ENCODE results near the gene PGR.

The PGR gene

GRCh38 chr11:101063706-101064105 lies 65.9 kb downstream of the PGR start:
- no peaks in the 10 kb centered on the region; the same call in 1 of the 2 replicates for H3K4me1 ChIP-seq (ENCODE audit: control insufficient read depth, insufficient read depth, low read length)
- H3K27me3 ChIP-seq (ENCODE audit: control insufficient read depth, insufficient read depth, low read length): no peaks in the 10 kb centered on the region
- H3K9me3 ChIP-seq (ENCODE audit: control insufficient read depth, insufficient read depth, low read length): no peaks in the 10 kb centered on the region
- H3K9ac ChIP-seq (ENCODE audit: low read depth, low read length): no peak overlapping the region
- H3K27ac ChIP-seq (ENCODE audit: low read depth, low read length): no peak overlapping the region
- H3K36me3 ChIP-seq (ENCODE audit: control insufficient read depth, insufficient read depth, low read length): no peaks in the 10 kb centered on the region
- H3K4me3 ChIP-seq (ENCODE audit: low read depth, low read length): no peak overlapping the region

- Histone ChIP-seq H3K27ac (ENCODE audit: low read depth, low read length) (no peak overlapping the region), H3K9ac (ENCODE audit: low read depth, low read length) (no peak overlapping the region), H3K9me3 (ENCODE audit: control insufficient read depth, insufficient read depth, low read length) (no peaks in the 10 kb centered on the region), H3K4me3 (ENCODE audit: low read depth, low read length) (no peak overlapping the region), H3K4me1 (ENCODE audit: control insufficient read depth, insufficient read depth, low read length) (no peaks in the 10 kb centered on the region; the same call in 1 of the 2 replicates), H3K36me3 (ENCODE audit: control insufficient read depth, insufficient read depth, low read length) (no peaks in the 10 kb centered on the region), H3K27me3 (ENCODE audit: control insufficient read depth, insufficient read depth, low read length) (no peaks in the 10 kb centered on the region)
Observed at GRCh38 chr11:101061606-101062005, 68.0 kb downstream of the PGR start.

GRCh38 chr11:101059331-101059730 lies 70.3 kb downstream of the PGR start:
- no peaks in the 10 kb centered on the region for H3K9me3 ChIP-seq (ENCODE audit: control insufficient read depth, insufficient read depth, low read length)
- no peaks in the 10 kb centered on the region for H3K27me3 ChIP-seq (ENCODE audit: control insufficient read depth, insufficient read depth, low read length)
- H3K4me1 ChIP-seq (ENCODE audit: control insufficient read depth, insufficient read depth, low read length): no peaks in the 10 kb centered on the region; the same call in 1 of the 2 replicates
- H3K36me3 ChIP-seq (ENCODE audit: control insufficient read depth, insufficient read depth, low read length): no peaks in the 10 kb centered on the region
- H3K9ac ChIP-seq (ENCODE audit: low read depth, low read length): no peak overlapping the region
- no peak overlapping the region for H3K27ac ChIP-seq (ENCODE audit: low read depth, low read length)
- no peak overlapping the region for H3K4me3 ChIP-seq (ENCODE audit: low read depth, low read length)

GRCh38 chr11:101053492-101053891 lies 76.1 kb downstream of the PGR start:
- H3K27me3 ChIP-seq (ENCODE audit: control insufficient read depth, insufficient read depth, low read length): no peaks in the 10 kb centered on the region
- no peak overlapping the region for H3K27ac ChIP-seq (ENCODE audit: low read depth, low read length)
- H3K4me1 ChIP-seq (ENCODE audit: control insufficient read depth, insufficient read depth, low read length): no peaks in the 10 kb centered on the region
- H3K4me3 ChIP-seq (ENCODE audit: low read depth, low read length): no peak overlapping the region
- H3K9ac ChIP-seq (ENCODE audit: low read depth, low read length): no peak overlapping the region
- H3K36me3 ChIP-seq (ENCODE audit: control insufficient read depth, insufficient read depth, low read length): no peaks in the 10 kb centered on the region
- H3K9me3 ChIP-seq (ENCODE audit: control insufficient read depth, insufficient read depth, low read length): no peaks in the 10 kb centered on the region

GRCh38 chr11:101051677-101052076 lies 77.9 kb downstream of the PGR start:
- Histone ChIP-seq H3K4me1 (ENCODE audit: control insufficient read depth, insufficient read depth, low read length) (no peaks in the 10 kb centered on the region), H3K9me3 (ENCODE audit: control insufficient read depth, insufficient read depth, low read length) (no peaks in the 10 kb centered on the region), H3K27ac (ENCODE audit: low read depth, low read length) (no peak overlapping the region), H3K36me3 (ENCODE audit: control insufficient read depth, insufficient read depth, low read length) (no peaks in the 10 kb centered on the region), H3K27me3 (ENCODE audit: control insufficient read depth, insufficient read depth, low read length) (no peaks in the 10 kb centered on the region), H3K9ac (ENCODE audit: low read depth, low read length) (no peak overlapping the region), H3K4me3 (ENCODE audit: low read depth, low read length) (no peak overlapping the region)

GRCh38 chr11:101049813-101050212 lies 79.8 kb downstream of the PGR start:
- Histone ChIP-seq H3K9ac (ENCODE audit: low read depth, low read length) (no peak overlapping the region), H3K9me3 (ENCODE audit: control insufficient read depth, insufficient read depth, low read length) (no peaks in the 10 kb centered on the region)

GRCh38 chr11:101049123-101049522 lies 80.5 kb downstream of the PGR start:
- Histone ChIP-seq H3K36me3 (ENCODE audit: control insufficient read depth, insufficient read depth, low read length) (no peaks in the 10 kb centered on the region), H3K4me1 (ENCODE audit: control insufficient read depth, insufficient read depth, low read length) (no peaks in the 10 kb centered on the region), H3K4me3 (ENCODE audit: low read depth, low read length) (no peak overlapping the region), H3K9ac (ENCODE audit: low read depth, low read length) (no peak overlapping the region), H3K9me3 (ENCODE audit: control insufficient read depth, insufficient read depth, low read length) (no peaks in the 10 kb centered on the region), H3K27ac (ENCODE audit: low read depth, low read length) (no peak overlapping the region), H3K27me3 (ENCODE audit: control insufficient read depth, insufficient read depth, low read length) (no peaks in the 10 kb centered on the region)

More at GRCh38 chr11:101049813-101050212, 79.8 kb downstream of the PGR start:
- Histone ChIP-seq H3K4me3 (ENCODE audit: low read depth, low read length) (no peak overlapping the region), H3K36me3 (ENCODE audit: control insufficient read depth, insufficient read depth, low read length) (no peaks in the 10 kb centered on the region), H3K27me3 (ENCODE audit: control insufficient read depth, insufficient read depth, low read length) (no peaks in the 10 kb centered on the region), H3K4me1 (ENCODE audit: control insufficient read depth, insufficient read depth, low read length) (no peaks in the 10 kb centered on the region), H3K27ac (ENCODE audit: low read depth, low read length) (no peak overlapping the region)

- Histone ChIP-seq H3K9ac (ENCODE audit: low read depth, low read length) (no peak overlapping the region), H3K9me3 (ENCODE audit: control insufficient read depth, insufficient read depth, low read length) (no peaks in the 10 kb centered on the region), H3K27me3 (ENCODE audit: control insufficient read depth, insufficient read depth, low read length) (no peaks in the 10 kb centered on the region), H3K27ac (ENCODE audit: low read depth, low read length) (no peak overlapping the region), H3K4me1 (ENCODE audit: control insufficient read depth, insufficient read depth, low read length) (no peaks in the 10 kb centered on the region), H3K36me3 (ENCODE audit: control insufficient read depth, insufficient read depth, low read length) (no peaks in the 10 kb centered on the region), H3K4me3 (ENCODE audit: low read depth, low read length) (no peak overlapping the region)
Observed at GRCh38 chr11:101048479-101048878, 81.1 kb downstream of the PGR start.

- no peak overlapping the region for H3K4me3 ChIP-seq (ENCODE audit: low read depth, low read length)
- H3K9ac ChIP-seq (ENCODE audit: low read depth, low read length): no peak overlapping the region
- no peaks in the 10 kb centered on the region for H3K27me3 ChIP-seq (ENCODE audit: control insufficient read depth, insufficient read depth, low read length)
- no peaks in the 10 kb centered on the region for H3K36me3 ChIP-seq (ENCODE audit: control insufficient read depth, insufficient read depth, low read length)
- no peaks in the 10 kb centered on the region for H3K4me1 ChIP-seq (ENCODE audit: control insufficient read depth, insufficient read depth, low read length)
- no peak overlapping the region for H3K27ac ChIP-seq (ENCODE audit: low read depth, low read length)
- H3K9me3 ChIP-seq (ENCODE audit: control insufficient read depth, insufficient read depth, low read length): no peaks in the 10 kb centered on the region
Observed at GRCh38 chr11:101046947-101047346, 82.7 kb downstream of the PGR start.

- H3K27me3 ChIP-seq (ENCODE audit: control insufficient read depth, insufficient read depth, low read length): no peaks in the 10 kb centered on the region
- H3K4me1 ChIP-seq (ENCODE audit: control insufficient read depth, insufficient read depth, low read length): no peaks in the 10 kb centered on the region
- no peak overlapping the region for H3K4me3 ChIP-seq (ENCODE audit: low read depth, low read length)
- H3K27ac ChIP-seq (ENCODE audit: low read depth, low read length): no peak overlapping the region
- H3K36me3 ChIP-seq (ENCODE audit: control insufficient read depth, insufficient read depth, low read length): no peaks in the 10 kb centered on the region
- H3K9ac ChIP-seq (ENCODE audit: low read depth, low read length): no peak overlapping the region
- H3K9me3 ChIP-seq (ENCODE audit: control insufficient read depth, insufficient read depth, low read length): no peaks in the 10 kb centered on the region
Observed at GRCh38 chr11:101045415-101045814, 84.2 kb downstream of the PGR start.

- H3K36me3 ChIP-seq (ENCODE audit: control insufficient read depth, insufficient read depth, low read length): no peaks in the 10 kb centered on the region
- H3K27ac ChIP-seq (ENCODE audit: low read depth, low read length): no peak overlapping the region
- no peaks in the 10 kb centered on the region for H3K9me3 ChIP-seq (ENCODE audit: control insufficient read depth, insufficient read depth, low read length)
- H3K4me3 ChIP-seq (ENCODE audit: low read depth, low read length): no peak overlapping the region
- H3K27me3 ChIP-seq (ENCODE audit: control insufficient read depth, insufficient read depth, low read length): no peaks in the 10 kb centered on the region
- no peak overlapping the region for H3K9ac ChIP-seq (ENCODE audit: low read depth, low read length)
- H3K4me1 ChIP-seq (ENCODE audit: control insufficient read depth, insufficient read depth, low read length): no peaks in the 10 kb centered on the region
Observed at GRCh38 chr11:101043940-101044339, 85.7 kb downstream of the PGR start.

- Histone ChIP-seq H3K9me3 (ENCODE audit: control insufficient read depth, insufficient read depth, low read length) (no peaks in the 10 kb centered on the region), H3K27ac (ENCODE audit: low read depth, low read length) (no peak overlapping the region), H3K9ac (ENCODE audit: low read depth, low read length) (no peak overlapping the region), H3K36me3 (ENCODE audit: control insufficient read depth, insufficient read depth, low read length) (no peaks in the 10 kb centered on the region), H3K27me3 (ENCODE audit: control insufficient read depth, insufficient read depth, low read length) (no peaks in the 10 kb centered on the region), H3K4me3 (ENCODE audit: low read depth, low read length) (no peak overlapping the region), H3K4me1 (ENCODE audit: control insufficient read depth, insufficient read depth, low read length) (no peaks in the 10 kb centered on the region)
Observed at GRCh38 chr11:101035872-101036271, 93.7 kb downstream of the PGR start.

Data from HUES48 (cell line).